ENCODE data around the gene SCG5. TPM values are rescaled to one million over a fixed set of nuclear protein-coding genes. Genes with fewer than 3 reads are reported as not detected.

Gene SCG5
- total RNA-seq, 4 donors from 2014 or later = 1.2 to 6.6 (median 2.9) TPM

DNA sequence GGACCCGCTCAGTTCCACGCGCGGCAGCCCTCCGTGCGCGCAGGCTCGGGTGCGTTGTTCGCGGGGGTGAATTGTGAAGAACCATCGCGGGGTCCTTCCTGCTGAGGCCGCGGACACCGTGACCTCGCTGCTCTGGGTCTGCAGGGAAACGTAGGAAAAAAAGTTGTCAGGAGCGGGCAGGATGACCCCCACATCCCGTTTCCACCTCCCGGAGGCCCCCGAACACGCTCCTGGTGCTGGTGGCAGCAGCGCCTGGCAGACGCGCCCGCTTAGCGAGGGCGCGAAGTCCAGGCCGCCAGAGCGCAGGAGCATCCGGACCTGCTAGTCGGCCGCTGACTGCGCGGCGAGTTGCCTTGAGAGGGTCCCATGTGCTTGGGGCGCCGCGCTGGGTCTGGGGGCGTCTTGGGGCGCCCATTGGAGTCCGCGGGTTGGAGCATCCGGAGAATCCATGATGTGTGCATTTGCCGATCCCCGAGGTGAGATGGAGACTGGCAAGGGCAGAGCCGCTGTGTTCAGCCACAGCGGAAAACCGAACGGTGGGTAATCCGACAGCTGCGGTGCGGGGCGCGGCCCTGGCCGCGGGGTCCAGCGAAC is 76.8 kb downstream of the SCG5 start:
- WGBS = no CpG with 5 or more reads among the region's 60 CpGs
- DNase-seq (ENCODE audit: extremely low spot score) = no peak
- H3K4me1 ChIP-seq = peaks cover 10 to 40% (median 34%) of the 10 kb centered on the region in 4 donors
- no peak for TF ChIP-seq POLR2A (IDR thresholded peaks at IDR 0.05; ENCODE audit: low read depth)
- TF ChIP-seq, protein P1, sequence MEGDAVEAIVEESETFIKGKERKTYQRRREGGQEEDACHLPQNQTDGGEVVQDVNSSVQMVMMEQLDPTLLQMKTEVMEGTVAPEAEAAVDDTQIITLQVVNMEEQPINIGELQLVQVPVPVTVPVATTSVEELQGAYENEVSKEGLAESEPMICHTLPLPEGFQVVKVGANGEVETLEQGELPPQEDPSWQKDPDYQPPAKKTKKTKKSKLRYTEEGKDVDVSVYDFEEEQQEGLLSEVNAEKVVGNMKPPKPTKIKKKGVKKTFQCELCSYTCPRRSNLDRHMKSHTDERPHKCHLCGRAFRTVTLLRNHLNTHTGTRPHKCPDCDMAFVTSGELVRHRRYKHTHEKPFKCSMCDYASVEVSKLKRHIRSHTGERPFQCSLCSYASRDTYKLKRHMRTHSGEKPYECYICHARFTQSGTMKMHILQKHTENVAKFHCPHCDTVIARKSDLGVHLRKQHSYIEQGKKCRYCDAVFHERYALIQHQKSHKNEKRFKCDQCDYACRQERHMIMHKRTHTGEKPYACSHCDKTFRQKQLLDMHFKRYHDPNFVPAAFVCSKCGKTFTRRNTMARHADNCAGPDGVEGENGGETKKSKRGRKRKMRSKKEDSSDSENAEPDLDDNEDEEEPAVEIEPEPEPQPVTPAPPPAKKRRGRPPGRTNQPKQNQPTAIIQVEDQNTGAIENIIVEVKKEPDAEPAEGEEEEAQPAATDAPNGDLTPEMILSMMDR (IDR thresholded peaks at IDR 0.05) = no peak
- TF ChIP-seq EP300 (IDR thresholded peaks at IDR 0.05) = no peak
- no peak for TF ChIP-seq POLR2AphosphoS5 (IDR thresholded peaks at IDR 0.05)
- H3K36me3 ChIP-seq = no peaks in the 10 kb centered on the region
- peak overlapping the region; percentile 71 to 80 (median 78) for H3K27ac ChIP-seq (replicated peaks in 1 of 4)
- intact Hi-C loops (cut with DNase I) = loop anchor here (5.0 kb wide), 1 partner anchor 36 kb away; no protein-coding TSS in a partner anchor
- H3K27me3 ChIP-seq = peaks cover 0 to 61% (median 11%) of the 10 kb centered on the region in 4 donors
- H3K4me3 ChIP-seq = peak overlapping the region; percentile 51 to 75 (median 61)
- no peaks in the 10 kb centered on the region for H3K9me3 ChIP-seq

DNA sequence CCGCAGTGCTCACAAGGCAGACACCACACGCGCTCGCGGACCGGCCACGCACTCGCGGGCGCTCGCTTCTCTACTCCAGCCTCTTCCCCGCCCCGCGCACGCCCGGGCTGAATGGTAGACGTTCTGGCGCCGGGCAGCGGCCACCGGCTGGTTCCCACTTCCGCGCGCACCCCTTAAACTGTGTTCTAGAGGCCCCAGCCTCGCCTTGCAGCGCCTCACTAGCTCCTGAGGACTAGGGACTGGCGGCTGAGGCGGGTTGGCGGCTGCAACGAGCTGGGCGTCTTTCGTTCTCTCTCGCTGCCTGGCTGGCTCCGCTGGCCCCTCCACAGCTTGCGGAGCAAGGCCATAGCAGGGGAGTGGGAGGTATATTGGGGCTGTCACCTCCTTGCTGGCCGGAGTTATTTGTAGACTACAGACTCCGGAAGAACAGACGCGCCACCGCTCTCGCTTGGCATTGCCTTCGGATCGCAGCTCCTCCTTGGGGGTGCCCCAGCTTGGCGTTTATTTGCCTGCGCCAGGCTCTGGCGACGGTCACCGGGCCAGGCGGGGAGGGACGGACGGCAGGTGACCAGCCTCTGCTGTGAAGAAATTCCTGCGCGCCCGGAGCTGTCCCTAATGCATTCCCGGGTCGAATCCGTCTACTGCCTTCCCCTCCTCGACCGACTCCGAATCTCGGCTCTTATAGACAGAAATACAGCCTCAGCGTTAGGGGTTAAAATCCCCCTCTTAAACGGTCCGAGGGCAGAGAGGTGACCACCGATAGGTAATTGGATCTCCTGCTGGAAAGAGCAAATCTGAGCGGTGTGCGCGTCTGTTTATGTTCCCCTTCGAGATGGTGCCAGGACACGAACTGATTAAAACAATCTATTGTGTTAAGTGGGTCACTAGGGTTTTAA is 77.6 kb downstream of the SCG5 start:
- H3K27me3 ChIP-seq = peaks cover 0 to 53% (median 11%) of the 10 kb centered on the region in 4 donors
- peaks cover 10 to 40% (median 34%) of the 10 kb centered on the region in 4 donors for H3K4me1 ChIP-seq
- 3% methylated on average over 58 of the region's 70 CpGs for WGBS
- H3K27ac ChIP-seq (replicated peaks in 1 of 4) = peak overlapping the region; percentile 71 to 80 (median 78)
- peak overlapping the region; percentile 51 to 75 (median 61) for H3K4me3 ChIP-seq
- H3K36me3 ChIP-seq = no peaks in the 10 kb centered on the region
- DNase-seq (ENCODE audit: extremely low spot score) = no peak
- intact Hi-C loops (cut with DNase I) = loop anchor here (5.0 kb wide), 1 partner anchor 37 kb away; no protein-coding TSS in a partner anchor
- no peaks in the 10 kb centered on the region for H3K9me3 ChIP-seq
- TF ChIP-seq POLR2AphosphoS5 (IDR thresholded peaks at IDR 0.05) = no peak
- TF ChIP-seq, protein P1 (IDR thresholded peaks at IDR 0.05) = no peak
- no peak for TF ChIP-seq EP300 (IDR thresholded peaks at IDR 0.05)

DNA sequence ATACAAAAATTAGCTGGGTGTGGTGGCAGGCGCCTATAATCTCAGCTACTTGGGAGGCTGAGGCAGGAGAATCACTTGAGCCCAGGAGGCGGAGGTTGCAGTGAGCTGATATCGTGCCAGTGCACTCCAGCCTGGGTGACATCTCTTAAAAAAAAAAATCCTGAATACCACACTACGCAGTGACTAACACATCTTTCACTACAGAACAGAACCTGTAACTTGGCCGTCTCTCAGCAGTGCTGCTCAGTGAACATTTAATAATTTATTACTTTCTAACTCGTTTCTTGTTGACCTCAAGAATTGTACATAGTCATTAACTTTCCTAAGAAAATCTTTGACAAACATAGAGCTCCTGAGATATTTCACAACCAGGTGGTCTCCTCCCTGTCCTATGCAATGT is 80.1 kb downstream of the SCG5 start:
- no peak for DNase-seq (ENCODE audit: extremely low spot score)
- Histone ChIP-seq H3K4me3 (no peak overlapping the region), H3K36me3 (no peaks in the 10 kb centered on the region), H3K27ac (replicated peaks in 1 of 4) (peak overlapping the region in 2 of 4 donors; percentile 20 to 80), H3K9me3 (no peaks in the 10 kb centered on the region), H3K4me1 (peaks cover 10 to 39% (median 34%) of the 10 kb centered on the region in 4 donors), H3K27me3 (peaks cover 0 to 36% (median 11%) of the 10 kb centered on the region in 4 donors)
- TF ChIP-seq POLR2AphosphoS5 (IDR thresholded peaks at IDR 0.05) (no peak), EP300 (IDR thresholded peaks at IDR 0.05) (no peak), POLR2A (IDR thresholded peaks at IDR 0.05; ENCODE audit: low read depth) (no peak)
- TF ChIP-seq, protein P1 (IDR thresholded peaks at IDR 0.05) = no peak
- intact Hi-C loops (cut with DNase I) = loop anchor here (10.0 kb wide), 1 partner anchor 93 kb away; no protein-coding TSS in a partner anchor
- 75% methylated on average over 6 of the region's 6 CpGs for WGBS

DNA sequence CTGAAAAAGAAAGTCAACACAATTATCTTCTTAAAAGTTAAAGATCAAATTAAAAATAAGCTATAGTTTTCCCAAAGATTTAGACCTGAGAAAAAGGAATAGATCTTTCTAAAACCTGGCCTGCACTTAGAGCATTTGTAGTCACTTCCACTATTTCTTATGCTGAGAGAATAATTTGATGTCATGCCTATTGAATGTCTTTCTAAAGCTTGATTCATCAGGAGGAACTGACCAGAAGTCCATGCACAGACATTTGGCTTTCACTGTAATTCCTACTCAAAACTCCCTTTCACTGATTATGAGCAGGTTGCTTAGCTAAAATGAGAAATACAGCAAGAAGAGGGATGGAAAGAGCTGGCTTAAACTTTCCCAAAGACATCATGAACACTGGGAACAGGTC is 80.6 kb downstream of the SCG5 start:
- no peaks in the 10 kb centered on the region for H3K36me3 ChIP-seq
- no peaks in the 10 kb centered on the region for H3K9me3 ChIP-seq
- no peak for TF ChIP-seq POLR2AphosphoS5 (IDR thresholded peaks at IDR 0.05)
- TF ChIP-seq EP300 (IDR thresholded peaks at IDR 0.05) = no peak
- TF ChIP-seq, protein P1 (IDR thresholded peaks at IDR 0.05) = no peak
- no peak for TF ChIP-seq POLR2A (IDR thresholded peaks at IDR 0.05; ENCODE audit: low read depth)
- intact Hi-C loops (cut with DNase I) = loop anchor here (10.0 kb wide), 1 partner anchor 93 kb away; no protein-coding TSS in a partner anchor
- peak overlapping the region in 1 of 4 donors; percentile 20 for H3K27ac ChIP-seq (replicated peaks in 1 of 4)
- peaks cover 0 to 31% (median 10%) of the 10 kb centered on the region in 4 donors for H3K27me3 ChIP-seq
- no peak for DNase-seq (ENCODE audit: extremely low spot score)
- no peak overlapping the region for H3K4me3 ChIP-seq
- H3K4me1 ChIP-seq = peaks cover 10 to 37% (median 29%) of the 10 kb centered on the region in 4 donors
